Stimulated activated CD8-positive, alpha-beta memory T cell treated with anti-CD3 and anti-CD28 coated beads, Interleukin-4, amount 100 ng/mL, for 4 hours (primary cell): ENCODE measurements around the gene ATP1B1.
"Not testable (repeated sequence)": the region's sequence is repeated elsewhere in the genome, so short reads cannot be mapped to it uniquely, and the experiment has no call there.

Experiments
- DNase-seq, 2 donors: peaks; one replicate each; pipeline ENCODE4 v3.0.0-alpha.2; 2020; ENCODE audit warnings: low read depth in 2 of 2, low spot score in 1 of 2

Gene ATP1B1

DNA sequence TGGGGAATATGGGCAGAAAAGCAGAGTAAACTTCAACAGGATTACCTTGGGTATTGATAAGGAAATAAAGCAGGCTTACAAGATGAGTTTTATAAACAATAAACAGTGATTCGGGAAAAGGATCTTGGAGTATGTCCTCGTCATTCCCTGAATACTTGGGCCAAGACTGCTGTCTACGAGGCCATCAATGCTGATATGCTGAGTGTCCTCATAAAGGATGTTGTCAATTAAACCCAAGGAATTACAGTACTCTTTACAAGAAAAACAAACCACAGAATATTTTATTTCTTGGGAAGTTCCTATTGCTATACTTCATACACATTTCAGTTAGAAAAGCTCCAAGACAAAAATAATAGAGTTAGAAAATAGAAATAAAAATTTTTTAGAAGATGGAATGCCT is 34.9 kb downstream of the ATP1B1 start:
- no peak for DNase-seq

- no peak for DNase-seq
These were observed 35.6 kb downstream of the ATP1B1 start for GRCh38 chr1:169142129-169142528.

GRCh38 chr1:169143346-169143745 is 36.9 kb downstream of the ATP1B1 start:
- no peak for DNase-seq

DNA sequence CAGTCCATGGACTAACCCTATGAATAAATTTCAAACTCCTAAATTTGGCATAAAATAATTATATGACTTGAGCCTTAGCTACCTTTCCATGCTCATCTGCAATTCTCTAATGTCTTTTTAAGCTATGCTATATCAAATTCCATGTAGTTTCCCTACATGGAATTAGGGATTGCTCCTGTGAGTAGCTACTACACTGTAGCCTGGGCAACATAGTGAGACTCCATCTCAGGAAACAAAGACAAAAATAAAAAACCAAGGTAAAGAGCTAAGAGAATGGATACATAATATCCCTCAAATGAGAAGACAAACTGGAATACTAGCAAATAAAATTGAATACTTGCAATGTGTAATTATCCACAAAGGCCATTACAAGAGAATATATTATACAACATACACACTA is 37.5 kb downstream of the ATP1B1 start:
- no peak for DNase-seq

- DNase-seq: no peak
These were observed 38.6 kb downstream of the ATP1B1 start for GRCh38 chr1:169144941-169145626.

GRCh38 chr1:169146576-169147214 is 40.2 kb downstream of the ATP1B1 start:
- DNase-seq: no peak

DNA sequence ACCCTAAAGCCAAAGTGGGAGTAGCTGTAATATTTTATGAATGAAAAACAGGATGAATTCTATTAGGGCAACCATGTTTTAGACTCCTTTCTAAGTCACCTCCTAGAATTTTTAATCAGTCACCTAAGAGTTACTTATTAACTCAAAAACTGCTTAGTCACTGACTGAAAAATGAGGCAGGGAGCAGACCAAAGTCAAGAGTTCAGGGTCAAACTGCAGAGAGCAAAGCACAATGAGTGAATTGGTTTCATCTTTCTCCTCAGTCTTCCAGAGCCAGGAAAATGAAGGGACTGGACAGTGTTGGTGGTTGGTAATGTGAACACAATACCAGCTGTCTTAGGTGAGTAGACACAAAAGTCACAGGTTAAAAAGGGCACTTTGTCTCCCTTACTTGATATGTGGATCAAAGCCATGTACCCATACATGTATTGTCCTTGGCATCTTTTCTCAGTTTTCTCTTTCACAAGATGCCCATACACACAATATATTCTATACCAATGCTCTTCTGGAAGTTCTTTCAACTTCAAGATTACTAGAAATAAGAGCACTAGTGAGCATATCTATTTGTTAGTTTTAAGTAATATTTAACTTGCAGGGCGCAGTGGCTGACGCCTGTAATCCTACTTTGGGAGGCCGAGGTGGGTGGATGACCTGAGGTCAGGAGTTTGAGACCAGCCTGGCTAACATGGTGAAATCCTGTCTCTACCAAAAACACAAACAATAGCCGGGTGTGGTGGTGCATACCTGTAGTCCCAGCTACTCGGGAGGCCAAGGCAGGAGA is 42.2 kb downstream of the ATP1B1 start:
- DNase-seq: no peak

DNA sequence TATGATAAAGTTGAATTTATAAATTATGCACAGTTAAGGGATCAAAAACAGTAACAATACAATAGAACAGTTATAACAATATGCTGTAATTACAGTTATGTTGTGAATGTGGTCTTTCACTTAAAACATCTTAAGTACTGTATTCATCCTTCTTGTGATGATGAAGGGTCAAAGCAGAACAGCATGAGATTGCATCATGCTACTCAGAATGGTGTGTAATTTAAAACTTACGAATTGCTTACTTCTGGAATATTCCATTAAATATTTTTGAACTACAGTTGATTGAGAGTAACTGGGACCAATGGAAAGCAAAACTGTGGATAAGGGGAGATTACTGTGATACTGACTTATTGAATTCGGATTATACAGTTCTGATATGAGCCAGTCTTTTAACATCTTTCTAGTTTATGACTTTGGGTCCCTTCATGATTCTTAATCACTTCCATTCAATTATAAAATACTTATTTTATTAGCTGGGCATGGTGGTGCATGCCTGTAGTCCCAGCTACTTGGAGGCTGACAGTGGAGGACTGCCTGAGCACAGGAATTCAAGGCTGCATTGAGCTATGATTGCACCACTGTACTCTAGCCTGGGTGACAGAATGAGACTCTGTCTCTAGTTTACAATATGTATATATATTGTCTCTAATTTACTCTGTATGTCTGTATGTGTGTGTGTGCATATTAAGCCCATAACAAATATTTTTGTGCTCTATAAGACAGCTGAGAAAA is 43.2 kb downstream of the ATP1B1 start:
- no peak for DNase-seq

DNA sequence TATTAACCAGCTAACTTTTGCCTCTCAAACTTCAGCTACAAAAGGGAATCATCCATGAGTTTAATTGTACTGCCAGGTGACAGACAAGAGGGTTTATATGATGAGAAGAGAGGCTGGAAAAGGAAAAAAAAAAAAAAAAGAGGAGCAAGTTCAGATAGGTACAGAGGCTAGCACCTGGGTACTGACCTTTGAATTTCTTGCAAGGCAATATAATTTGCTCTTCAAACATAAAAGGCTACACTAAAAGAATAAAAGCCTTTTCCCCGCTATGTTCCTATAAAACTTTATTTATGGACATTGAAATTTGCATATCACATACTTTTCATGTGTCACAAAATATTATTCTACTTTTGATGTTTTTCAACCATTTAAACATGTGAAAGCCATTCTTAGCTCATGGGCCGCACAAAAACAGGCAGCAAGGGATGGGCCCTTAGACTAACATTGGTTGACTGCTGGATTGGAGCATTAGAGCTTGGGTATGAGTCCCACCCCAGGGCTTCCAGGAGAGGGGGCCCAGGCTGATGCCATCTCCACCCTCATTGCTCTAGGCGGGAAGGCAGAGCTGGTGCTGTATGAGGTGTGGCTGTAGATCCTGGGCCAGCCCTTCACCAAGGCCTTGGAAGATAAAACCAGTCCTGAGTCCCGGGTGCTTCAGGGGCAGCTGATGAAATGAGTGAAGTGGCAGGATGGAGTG is 44.3 kb downstream of the ATP1B1 start:
- DNase-seq: no peak

- no peak for DNase-seq
These were observed 44.9 kb downstream of the ATP1B1 start for GRCh38 chr1:169151338-169151837.

DNA sequence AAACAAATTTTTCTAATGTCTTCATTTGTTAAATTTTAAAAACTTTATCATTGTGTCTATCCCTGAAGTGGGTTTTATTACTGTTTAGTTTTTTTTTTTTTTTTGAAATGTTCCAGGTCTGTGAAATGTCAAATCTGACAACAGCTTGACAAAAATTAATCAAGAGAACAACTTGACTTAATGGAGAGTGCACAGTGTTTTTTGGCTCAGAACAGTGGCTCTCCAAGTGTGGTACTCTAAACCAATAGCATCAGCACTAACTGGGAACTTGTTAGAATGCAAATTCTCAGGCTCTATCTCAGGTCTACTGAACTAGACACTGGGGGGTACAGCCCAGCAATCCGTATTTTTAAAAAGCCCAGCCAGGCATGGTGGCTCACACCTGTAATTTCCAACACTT is 49.2 kb downstream of the ATP1B1 start:
- no peak for DNase-seq

- DNase-seq: no peak
These were observed 50.1 kb downstream of the ATP1B1 start for GRCh38 chr1:169156580-169156979.

DNA sequence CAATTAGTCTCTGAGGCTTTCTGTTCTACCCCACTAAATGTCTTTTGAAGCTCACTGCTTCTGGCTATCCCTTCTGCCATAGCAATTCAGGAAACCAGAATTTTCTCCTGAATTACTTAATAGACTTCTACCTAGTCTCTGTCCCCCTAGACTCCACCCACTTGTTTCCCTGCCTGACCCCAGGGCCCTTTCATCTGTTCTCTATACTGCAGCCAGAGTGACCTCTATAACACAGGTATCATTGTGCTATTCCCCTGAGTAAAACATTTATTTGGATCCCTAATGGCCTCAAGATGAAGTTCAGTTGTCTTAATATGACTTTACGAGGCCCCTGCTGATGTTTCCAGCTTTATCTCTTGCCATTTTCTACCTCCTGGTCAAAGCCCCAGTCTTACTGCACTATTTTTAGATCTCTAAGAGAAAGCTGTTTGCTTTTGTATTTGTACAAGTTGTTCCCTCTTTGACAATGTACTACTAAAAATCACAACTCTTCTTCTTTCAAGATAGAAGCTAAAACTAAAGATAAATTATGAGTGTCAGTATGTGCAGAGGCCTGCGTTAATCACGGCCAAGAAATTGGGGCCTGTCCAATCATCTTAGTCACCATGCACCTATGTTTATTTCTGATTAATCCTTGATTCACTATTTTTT is 54.5 kb downstream of the ATP1B1 start:
- no peak for DNase-seq

- no peak for DNase-seq
These were observed 55.2 kb downstream of the ATP1B1 start for GRCh38 chr1:169161496-169162194.

- no peak for DNase-seq
These were observed 56.6 kb downstream of the ATP1B1 start for GRCh38 chr1:169163059-169163458.

- DNase-seq: no peak
These were observed 69.0 kb downstream of the ATP1B1 start for GRCh38 chr1:169175461-169175860.

GRCh38 chr1:169179431-169179830 is 72.9 kb downstream of the ATP1B1 start:
- DNase-seq: not testable (repeated sequence)

DNA sequence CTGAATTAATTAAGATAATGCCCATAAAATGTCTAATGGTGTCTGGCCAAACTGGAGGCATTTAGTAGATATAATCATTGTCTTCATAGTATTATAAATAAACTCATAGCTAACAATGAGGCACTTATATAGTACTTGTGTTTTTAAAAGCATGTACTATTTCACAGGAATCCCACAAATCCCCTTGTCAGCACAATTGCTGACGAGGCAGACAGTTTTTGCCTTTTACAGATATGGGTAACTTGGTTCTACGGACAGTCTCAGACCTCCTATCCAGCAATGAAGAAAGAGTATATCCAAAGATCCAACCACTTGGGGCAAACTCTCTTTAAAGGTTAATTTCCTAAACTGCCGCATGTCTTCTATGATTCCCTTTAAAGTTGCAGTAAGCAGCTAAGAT is 73.7 kb downstream of the ATP1B1 start:
- DNase-seq: no peak
